Esophagus squamous epithelium (tissue), 5 donors: ENCODE data around the gene FRYL. TPM values are rescaled to one million over a fixed set of nuclear protein-coding genes. Genes with fewer than 3 reads are reported as not detected.

Source experiments
- DNase-seq: peaks from one replicate; lab custom pipeline; 2025; lab: John Stamatoyannopoulos, UW
- H3K27ac ChIP-seq, 4 donors: fragments of 200-600 bp; sonication (generic); one replicate each; pipeline ENCODE4 v1.5.1; 2016 to 2019; ENCODE audit warnings: mild to moderate bottlenecking in 1 of 4
- H3K27me3 ChIP-seq, 4 donors: fragments of 200-600 bp; sonication (generic); 1 replicate in 3 of 4; 2 replicates in 1 of 4; pipeline versions ENCODE4 v1.5.1 to v1.6.0; 2017 to 2021; ENCODE audit warnings: antibody characterized with exemption in 1 of 4
- H3K36me3 ChIP-seq, 3 donors: fragments of 200-600 bp; sonication (generic); one replicate each; pipeline ENCODE4 v1.5.1; 2016 to 2019
- H3K4me1 ChIP-seq, 3 donors: fragments of 200-600 bp; sonication (generic); one replicate each; pipeline ENCODE4 v1.5.1; 2017 to 2019
- H3K4me3 ChIP-seq, 4 donors: fragments of 200-600 bp; sonication (generic); 1 replicate in 3 of 4; 2 replicates in 1 of 4; pipeline ENCODE4 v1.5.1; 2016 to 2019; ENCODE audit warnings: mild to moderate bottlenecking in 2 of 4, moderate library complexity in 1 of 4
- H3K9me3 ChIP-seq, 3 donors: fragments of 200-600 bp; sonication (generic); one replicate each; pipeline ENCODE4 v1.5.1; 2016 to 2019
- POLR2A ChIP-seq, 4 donors: fragments of 450-650 bp; IDR thresholded peaks; one replicate each; pipeline ENCODE4 v1.6.1; 2017; ENCODE audit warnings: antibody characterized with exemption in 4 of 4, mild to moderate bottlenecking in 4 of 4, moderate library complexity in 3 of 4
- WGBS, 2 donors: methylation state at CpG; one replicate each; pipeline ENCODE4 v1.1.5; 2018; 5-methylcytosine and 5-hydroxymethylcytosine counted together
- intact Hi-C: fragments of 100-400 bp; cut with DNase I; formaldehyde crosslinking; loops from one replicate; pipeline ENCODE4 v1.15.0; 2022
- total RNA-seq, 4 donors: library from RNA; depleted of rRNA; stranded (reverse); fragments of >200 nt; gene quantifications; one replicate each; pipeline ENCODE4 v1.1.0, GENCODE V29; 2016
- TF ChIP-seq, protein P1 (sequence below), 6 experiments: fragments of 450-650 bp in 4 of 6; fragments of 200-600 bp in 2 of 6; sonication (generic) in 2 of 6; IDR thresholded peaks; one replicate each; pipeline ENCODE4 v1.5.1; 2016 to 2019; ENCODE audit warnings: antibody characterized with exemption in 6 of 6, mild to moderate bottlenecking in 4 of 6, moderate library complexity in 4 of 6
- donor health status: DM: yes; HTN: yes; CAD: no.

Gene FRYL
- total RNA-seq, 4 donors from 2014 or later, result 26.1 to 69.6 (median 38.1) TPM

DNA sequence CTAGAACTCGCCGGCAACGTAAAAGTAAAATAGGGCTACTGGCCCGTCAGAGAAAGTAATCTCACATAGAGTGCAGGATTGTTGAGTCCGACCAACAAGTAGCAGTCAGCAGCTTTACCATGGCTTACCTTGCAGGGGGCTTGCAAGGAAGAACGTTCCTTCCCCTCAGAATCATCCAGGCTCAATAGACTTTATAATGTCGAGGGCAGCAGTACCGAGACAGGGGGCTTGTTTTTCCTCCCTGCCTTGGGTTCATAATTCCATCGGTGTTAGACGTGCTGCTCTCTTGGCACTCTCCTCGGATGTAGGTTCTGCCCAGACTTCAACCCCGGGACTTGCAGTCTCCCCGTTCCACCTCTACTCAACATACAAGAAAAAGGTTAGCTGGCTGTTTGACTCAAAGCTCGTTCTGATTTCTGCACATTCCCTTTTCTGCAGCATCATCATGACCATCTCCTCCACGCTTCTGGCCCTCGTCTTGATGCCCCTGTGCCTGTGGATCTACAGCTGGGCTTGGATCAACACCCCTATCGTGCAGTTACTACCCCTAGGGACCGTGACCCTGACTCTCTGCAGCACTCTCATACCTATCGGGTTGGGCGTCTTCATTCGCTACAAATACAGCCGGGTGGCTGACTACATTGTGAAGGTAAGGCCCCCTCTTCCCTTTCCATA lies 295.4 kb downstream of the FRYL start:
- peaks cover 0 to 18% (median 0%) of the 10 kb centered on the region in 3 donors for H3K4me1 ChIP-seq
- intact Hi-C loops, result no loop called here
- no peak overlapping the region for H3K4me3 ChIP-seq
- no peak for DNase-seq
- H3K36me3 ChIP-seq, result no peaks in the 10 kb centered on the region
- peaks cover 10 to 93% (median 17%) of the 10 kb centered on the region in 4 donors for H3K27me3 ChIP-seq
- no peak overlapping the region for H3K27ac ChIP-seq
- WGBS, 2 donors, result 51 to 53% methylated on average over 19 to 22 of the region's 22 CpGs
- no peak for TF ChIP-seq POLR2A (IDR thresholded peaks at IDR 0.05)
- TF ChIP-seq, protein P1, sequence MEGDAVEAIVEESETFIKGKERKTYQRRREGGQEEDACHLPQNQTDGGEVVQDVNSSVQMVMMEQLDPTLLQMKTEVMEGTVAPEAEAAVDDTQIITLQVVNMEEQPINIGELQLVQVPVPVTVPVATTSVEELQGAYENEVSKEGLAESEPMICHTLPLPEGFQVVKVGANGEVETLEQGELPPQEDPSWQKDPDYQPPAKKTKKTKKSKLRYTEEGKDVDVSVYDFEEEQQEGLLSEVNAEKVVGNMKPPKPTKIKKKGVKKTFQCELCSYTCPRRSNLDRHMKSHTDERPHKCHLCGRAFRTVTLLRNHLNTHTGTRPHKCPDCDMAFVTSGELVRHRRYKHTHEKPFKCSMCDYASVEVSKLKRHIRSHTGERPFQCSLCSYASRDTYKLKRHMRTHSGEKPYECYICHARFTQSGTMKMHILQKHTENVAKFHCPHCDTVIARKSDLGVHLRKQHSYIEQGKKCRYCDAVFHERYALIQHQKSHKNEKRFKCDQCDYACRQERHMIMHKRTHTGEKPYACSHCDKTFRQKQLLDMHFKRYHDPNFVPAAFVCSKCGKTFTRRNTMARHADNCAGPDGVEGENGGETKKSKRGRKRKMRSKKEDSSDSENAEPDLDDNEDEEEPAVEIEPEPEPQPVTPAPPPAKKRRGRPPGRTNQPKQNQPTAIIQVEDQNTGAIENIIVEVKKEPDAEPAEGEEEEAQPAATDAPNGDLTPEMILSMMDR (IDR thresholded peaks at IDR 0.05), result no peak
- no peaks in the 10 kb centered on the region for H3K9me3 ChIP-seq

DNA sequence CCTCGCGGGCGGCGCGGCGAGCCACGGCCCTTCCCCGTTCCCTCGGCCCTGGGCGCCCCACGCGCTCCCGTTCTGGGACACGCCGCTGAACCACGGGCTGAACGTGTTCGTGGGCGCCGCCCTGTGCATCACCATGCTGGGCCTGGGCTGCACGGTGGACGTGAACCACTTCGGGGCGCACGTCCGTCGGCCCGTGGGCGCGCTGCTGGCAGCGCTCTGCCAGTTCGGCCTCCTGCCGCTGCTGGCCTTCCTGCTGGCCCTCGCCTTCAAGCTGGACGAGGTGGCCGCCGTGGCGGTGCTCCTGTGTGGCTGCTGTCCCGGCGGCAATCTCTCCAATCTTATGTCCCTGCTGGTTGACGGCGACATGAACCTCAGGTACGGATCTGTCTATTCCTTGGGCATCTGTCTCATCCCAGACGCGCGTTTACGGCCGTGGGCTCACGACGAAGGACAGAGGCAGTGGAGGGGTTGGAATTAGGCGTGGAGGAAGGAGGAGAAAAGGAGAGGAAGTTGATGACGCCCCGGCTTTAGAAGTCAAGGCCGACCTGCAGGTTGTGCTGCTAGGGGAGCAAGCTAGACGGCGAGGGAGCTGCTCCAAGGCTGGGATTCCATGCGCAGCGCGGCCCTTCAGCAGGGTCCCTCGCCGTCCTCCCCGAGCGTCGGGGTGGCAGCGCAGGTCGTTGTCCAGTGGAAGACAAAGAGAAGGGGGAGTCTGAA lies 296.1 kb downstream of the FRYL start:
- Histone ChIP-seq H3K27ac (no peak overlapping the region), H3K36me3 (no peaks in the 10 kb centered on the region), H3K27me3 (peaks cover 10 to 86% (median 17%) of the 10 kb centered on the region in 4 donors), H3K4me3 (peak overlapping the region in 3 of 4 donors; percentile 24 to 64 (median 47)), H3K4me1 (peaks cover 0 to 17% (median 0%) of the 10 kb centered on the region in 3 donors), H3K9me3 (no peaks in the 10 kb centered on the region)
- 25 to 32% methylated on average over 24 to 27 of the region's 66 CpGs for WGBS, 2 donors
- TF ChIP-seq POLR2A (IDR thresholded peaks at IDR 0.05), result no peak
- TF ChIP-seq, protein P1 (IDR thresholded peaks at IDR 0.05), result no peak
- intact Hi-C loops, result no loop called here
- no peak for DNase-seq

DNA sequence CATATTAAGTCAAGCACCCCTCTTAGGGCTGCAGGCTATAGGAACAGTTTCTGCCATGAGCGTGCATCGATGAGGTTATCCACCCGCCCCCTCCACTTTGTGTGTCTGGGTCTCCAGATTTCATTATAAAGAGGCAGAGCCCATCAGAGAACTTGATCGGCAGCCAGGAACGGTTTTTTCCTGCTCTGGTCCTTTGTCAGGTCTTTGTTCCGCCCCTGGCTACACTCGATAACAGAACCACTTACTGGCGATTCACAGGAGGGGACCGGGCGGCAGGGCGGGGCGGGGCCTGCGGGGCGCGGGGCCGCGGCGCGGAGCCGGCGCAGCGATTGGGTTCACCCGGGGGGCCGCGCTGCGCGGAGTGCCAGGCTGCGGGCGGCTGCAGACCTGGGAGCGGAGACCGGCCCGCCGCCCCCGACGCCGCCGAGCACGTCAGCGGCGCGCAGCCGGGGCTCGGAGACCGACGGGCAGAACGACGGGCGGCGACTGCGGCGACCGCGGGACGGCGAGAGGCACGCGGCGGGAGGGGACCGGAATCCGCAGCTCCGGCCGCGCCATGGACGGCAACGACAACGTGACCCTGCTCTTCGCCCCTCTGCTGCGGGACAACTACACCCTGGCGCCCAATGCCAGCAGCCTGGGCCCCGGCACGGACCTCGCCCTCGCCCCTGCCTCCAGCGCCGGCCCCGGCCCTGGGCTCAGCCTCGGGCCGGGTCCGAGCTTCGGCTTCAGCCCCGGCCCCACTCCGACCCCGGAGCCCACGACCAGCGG lies 296.9 kb downstream of the FRYL start, which contains the start of gene SLC10A4:
Gene SLC10A4 (plus strand): TSS at position 338 of the 771 bp plus-strand sequence. CDS start 219 bp downstream, at position 557.
- TF ChIP-seq POLR2A (IDR thresholded peaks at IDR 0.05), result no peak
- TF ChIP-seq, protein P1 (IDR thresholded peaks at IDR 0.05), result no peak
- H3K27me3 ChIP-seq, result peaks cover 10 to 78% (median 17%) of the 10 kb centered on the region in 4 donors
- H3K9me3 ChIP-seq, result no peaks in the 10 kb centered on the region
- no peaks in the 10 kb centered on the region for H3K36me3 ChIP-seq
- 16 to 17% methylated on average over 1 to 6 of the region's 85 CpGs for WGBS, 2 donors
- intact Hi-C loops, result no loop called here
- DNase-seq, result no peak
- peak within 1 kb of the TSS; percentile 19 to 64 (median 36) for H3K4me3 ChIP-seq
- H3K4me1 ChIP-seq, result peaks cover 0 to 17% (median 0%) of the 10 kb centered on the region in 3 donors
- no peak within 1 kb of the TSS for H3K27ac ChIP-seq

DNA sequence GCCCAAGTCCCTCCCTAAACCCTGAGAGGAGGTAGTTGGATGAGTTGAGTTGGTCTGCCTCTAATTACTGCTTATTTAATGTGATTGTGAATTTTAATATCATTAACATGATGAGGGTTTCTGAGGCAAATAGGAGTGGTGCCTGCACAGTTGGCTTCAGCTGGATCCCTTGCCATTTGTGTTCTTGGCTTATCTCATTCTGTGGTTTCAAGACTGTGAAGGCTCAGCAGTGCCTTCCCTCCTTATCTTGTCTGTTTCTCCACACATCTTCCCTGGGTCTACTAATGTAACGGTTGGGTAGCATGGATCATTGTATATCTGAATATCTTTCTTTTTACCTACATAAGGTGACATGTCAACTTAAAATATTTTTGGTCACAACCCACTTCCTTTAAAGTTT lies 298.5 kb downstream of the FRYL start:
- intact Hi-C loops, result no loop called here
- no peak overlapping the region for H3K27ac ChIP-seq
- H3K36me3 ChIP-seq, result no peaks in the 10 kb centered on the region
- no peak for TF ChIP-seq POLR2A (IDR thresholded peaks at IDR 0.05)
- TF ChIP-seq, protein P1 (IDR thresholded peaks at IDR 0.05), result no peak
- 85 to 87% methylated on average over 1 of the region's 1 CpG for WGBS, 2 donors
- peaks cover 0 to 17% (median 0%) of the 10 kb centered on the region in 3 donors for H3K4me1 ChIP-seq
- DNase-seq, result no peak
- H3K4me3 ChIP-seq, result no peak overlapping the region
- H3K9me3 ChIP-seq, result no peaks in the 10 kb centered on the region
- H3K27me3 ChIP-seq, result peaks cover 10 to 62% (median 17%) of the 10 kb centered on the region in 4 donors
